Panc1 (cell line): Measurements from ENCODE around the gene MRPL46.

Experiments
- CTCF ChIP-seq: fragments of 450-650 bp; IDR thresholded peaks from 2 replicates; pipeline ENCODE4 v1.5.1; 2017; ENCODE audit warnings: mild to moderate bottlenecking
- POLR2AphosphoS5 ChIP-seq: IDR thresholded peaks from 2 replicates; pipeline ENCODE4 v1.6.1; 2012; ENCODE audit warnings: mild to moderate bottlenecking, low read depth, low read length, moderate library complexity
- REST ChIP-seq, 2 experiments: IDR thresholded peaks; 2 replicates each; pipeline ENCODE4 v1.6.1; 2011 to 2012; ENCODE audit warnings: low read depth in 2 of 2, control low read depth in 1 of 2, low read length in 1 of 2, mild to moderate bottlenecking in 1 of 2, moderate library complexity in 1 of 2; ENCODE audit not compliant: insufficient read depth in 1 of 2
- SIN3A ChIP-seq: IDR thresholded peaks from 2 replicates; pipeline ENCODE4 v1.6.1; 2012; ENCODE audit warnings: low read depth, mild to moderate bottlenecking, low read length, moderate library complexity, borderline replicate concordance; ENCODE audit not compliant: insufficient read depth

- TF ChIP-seq POLR2AphosphoS5 (no peak), CTCF (no peak), REST (IDR thresholded peaks at IDR 0.05; ENCODE audit: insufficient read depth in 1 of 2, low read depth in 2 of 2, low read length in 1 of 2) (no peak), SIN3A (no peak)
Observed at GRCh38 chr15:88512078-88512477, 44.9 kb upstream of the MRPL46 start.
